KMS-11 (cell line): ENCODE results near the gene NUP214.

Experiments
- H2AFZ ChIP-seq: fragments of 200-600 bp; sonication (generic); 2 replicates; pipeline ENCODE4 v1.6.1; 2016; ENCODE audit warnings: antibody characterized with exemption, mixed run types, low read depth
- H3K27ac ChIP-seq: fragments of 200-600 bp; sonication (generic); 2 replicates; pipeline ENCODE4 v1.6.1; 2016; ENCODE audit warnings: mild to moderate bottlenecking, mixed run types
- H3K27me3 ChIP-seq: fragments of 200-600 bp; sonication (generic); 2 replicates; pipeline ENCODE4 v1.6.1; 2017; ENCODE audit warnings: mild to moderate bottlenecking, low read depth, mixed run types, moderate library complexity; ENCODE audit not compliant: insufficient read depth
- H3K36me3 ChIP-seq: fragments of 200-600 bp; sonication (generic); 2 replicates; pipeline ENCODE4 v1.6.1; 2017; ENCODE audit warnings: mild to moderate bottlenecking, mixed run types; ENCODE audit not compliant: insufficient read depth
- H3K4me1 ChIP-seq: fragments of 200-600 bp; sonication (generic); 2 replicates; pipeline ENCODE4 v1.6.1; 2016; ENCODE audit warnings: mild to moderate bottlenecking, low read depth, mixed run types; ENCODE audit not compliant: poor library complexity, severe bottlenecking
- H3K4me2 ChIP-seq: fragments of 200-600 bp; sonication (generic); 2 replicates; pipeline ENCODE4 v1.7.0; 2016; ENCODE audit warnings: mild to moderate bottlenecking, mixed run types
- H3K4me3 ChIP-seq: fragments of 200-600 bp; sonication (generic); IDR thresholded peaks from 2 replicates; pipeline ENCODE4 v1.6.1; 2017; ENCODE audit warnings: low read depth, low read length, mixed read lengths; ENCODE audit not compliant: insufficient read depth
- H3K79me2 ChIP-seq: fragments of 200-600 bp; sonication (generic); 2 replicates; pipeline ENCODE4 v1.6.1; 2016; ENCODE audit warnings: low read depth, mixed run types; ENCODE audit not compliant: insufficient read depth
- H3K9ac ChIP-seq: fragments of 200-600 bp; sonication (generic); 2 replicates; pipeline ENCODE4 v1.6.1; 2016; ENCODE audit warnings: mild to moderate bottlenecking, mixed run types
- H4K20me1 ChIP-seq: fragments of 200-600 bp; sonication (generic); 2 replicates; pipeline ENCODE4 v1.6.1; 2016; ENCODE audit warnings: mild to moderate bottlenecking, mixed run types; ENCODE audit not compliant: insufficient read depth
- TF ChIP-seq, protein P1 (sequence below): fragments of 200-600 bp; sonication (generic); conservative IDR thresholded peaks from 2 replicates; pipeline ENCODE4 v1.6.1; 2017; ENCODE audit warnings: low read depth, mild to moderate bottlenecking, antibody characterized with exemption, low read length, moderate library complexity, mixed read lengths

Gene NUP214

DNA sequence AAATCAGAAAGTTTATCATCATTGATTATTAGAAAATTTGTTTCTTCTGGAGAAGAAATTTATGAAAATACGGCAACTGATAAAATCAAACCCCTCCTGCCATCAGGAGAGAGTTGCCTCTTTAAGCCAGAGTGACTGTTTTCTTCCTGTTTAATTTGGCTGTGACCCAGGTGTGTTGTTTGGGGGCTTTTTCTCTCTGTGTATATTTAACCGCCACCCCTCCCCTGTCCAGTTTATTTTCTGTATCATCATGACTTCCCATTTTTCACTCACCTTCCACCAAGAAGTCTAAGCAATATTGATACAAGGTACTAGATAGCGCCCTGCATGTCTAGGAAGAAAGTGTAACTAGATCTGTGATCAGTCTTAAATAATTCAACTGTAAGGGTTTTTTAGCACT lies 100.8 kb downstream of the NUP214 start:
- no peak overlapping the region for H3K9ac ChIP-seq
- H3K36me3 ChIP-seq = no peaks in the 10 kb centered on the region
- H2AFZ ChIP-seq = no peak overlapping the region
- no peaks in the 10 kb centered on the region for H3K27me3 ChIP-seq
- H3K4me2 ChIP-seq = 0 out of 2 replicates have a peak overlapping the region, but pooled peaks have one; percentile 85
- H4K20me1 ChIP-seq = no peaks in the 10 kb centered on the region
- H3K4me3 ChIP-seq = no peak overlapping the region
- H3K4me1 ChIP-seq = peaks cover 42% of the 10 kb centered on the region
- no peaks in the 10 kb centered on the region for H3K79me2 ChIP-seq
- peak overlapping the region; percentile 78; the same call in 1 of the 2 replicates for H3K27ac ChIP-seq
- TF ChIP-seq, protein P1, sequence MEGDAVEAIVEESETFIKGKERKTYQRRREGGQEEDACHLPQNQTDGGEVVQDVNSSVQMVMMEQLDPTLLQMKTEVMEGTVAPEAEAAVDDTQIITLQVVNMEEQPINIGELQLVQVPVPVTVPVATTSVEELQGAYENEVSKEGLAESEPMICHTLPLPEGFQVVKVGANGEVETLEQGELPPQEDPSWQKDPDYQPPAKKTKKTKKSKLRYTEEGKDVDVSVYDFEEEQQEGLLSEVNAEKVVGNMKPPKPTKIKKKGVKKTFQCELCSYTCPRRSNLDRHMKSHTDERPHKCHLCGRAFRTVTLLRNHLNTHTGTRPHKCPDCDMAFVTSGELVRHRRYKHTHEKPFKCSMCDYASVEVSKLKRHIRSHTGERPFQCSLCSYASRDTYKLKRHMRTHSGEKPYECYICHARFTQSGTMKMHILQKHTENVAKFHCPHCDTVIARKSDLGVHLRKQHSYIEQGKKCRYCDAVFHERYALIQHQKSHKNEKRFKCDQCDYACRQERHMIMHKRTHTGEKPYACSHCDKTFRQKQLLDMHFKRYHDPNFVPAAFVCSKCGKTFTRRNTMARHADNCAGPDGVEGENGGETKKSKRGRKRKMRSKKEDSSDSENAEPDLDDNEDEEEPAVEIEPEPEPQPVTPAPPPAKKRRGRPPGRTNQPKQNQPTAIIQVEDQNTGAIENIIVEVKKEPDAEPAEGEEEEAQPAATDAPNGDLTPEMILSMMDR = no peak

DNA sequence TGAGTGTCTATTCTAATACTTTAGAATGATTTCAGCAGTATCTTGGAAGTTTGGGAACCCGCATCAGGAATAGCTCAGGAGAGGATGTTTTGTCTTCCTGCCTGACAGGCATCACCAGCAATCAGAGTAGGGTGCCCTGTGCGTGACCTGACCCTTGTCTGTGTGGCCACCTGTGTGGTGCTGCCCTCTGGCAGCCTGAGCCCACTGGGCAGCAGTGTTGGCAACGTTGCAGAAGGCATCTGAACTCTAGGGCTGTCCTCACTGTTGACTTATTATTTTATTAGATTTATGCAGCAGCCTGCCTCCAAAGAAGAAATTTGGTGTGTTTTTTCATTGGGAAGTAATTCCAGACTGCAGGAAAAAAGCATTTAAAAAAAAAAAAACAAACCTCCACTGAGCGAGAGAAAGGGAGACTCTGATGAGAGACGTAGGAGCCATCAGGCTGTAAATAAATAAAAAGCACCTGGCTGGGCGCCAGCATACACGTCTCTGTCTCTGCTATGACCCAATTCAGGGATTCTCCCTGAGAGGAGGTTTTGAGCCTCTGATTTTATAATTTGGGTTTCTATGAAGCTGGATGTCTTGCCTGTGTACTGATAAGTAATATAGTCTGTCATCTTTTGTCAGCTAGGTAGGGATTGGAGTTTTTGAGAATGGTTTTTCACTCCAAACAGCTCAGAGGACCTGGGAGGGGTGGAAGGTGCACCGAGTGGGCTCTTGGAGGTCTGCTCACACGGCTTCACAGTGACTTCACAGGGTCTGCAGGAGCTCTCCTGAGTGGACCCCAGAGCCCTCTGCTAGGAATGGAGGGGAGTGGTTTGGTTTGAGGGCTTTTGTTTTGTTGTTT lies 101.9 kb downstream of the NUP214 start:
- Histone ChIP-seq H3K27me3 (no peaks in the 10 kb centered on the region), H3K27ac (peak overlapping the region; percentile 78), H4K20me1 (no peaks in the 10 kb centered on the region), H3K9ac (peak overlapping the region; percentile 39; the same call in 1 of the 2 replicates), H3K4me1 (peaks cover 42% of the 10 kb centered on the region), H3K4me2 (peak overlapping the region; percentile 85), H3K4me3 (no peak overlapping the region), H3K79me2 (no peaks in the 10 kb centered on the region), H2AFZ (no peak overlapping the region), H3K36me3 (no peaks in the 10 kb centered on the region)
- TF ChIP-seq, protein P1 = no peak

DNA sequence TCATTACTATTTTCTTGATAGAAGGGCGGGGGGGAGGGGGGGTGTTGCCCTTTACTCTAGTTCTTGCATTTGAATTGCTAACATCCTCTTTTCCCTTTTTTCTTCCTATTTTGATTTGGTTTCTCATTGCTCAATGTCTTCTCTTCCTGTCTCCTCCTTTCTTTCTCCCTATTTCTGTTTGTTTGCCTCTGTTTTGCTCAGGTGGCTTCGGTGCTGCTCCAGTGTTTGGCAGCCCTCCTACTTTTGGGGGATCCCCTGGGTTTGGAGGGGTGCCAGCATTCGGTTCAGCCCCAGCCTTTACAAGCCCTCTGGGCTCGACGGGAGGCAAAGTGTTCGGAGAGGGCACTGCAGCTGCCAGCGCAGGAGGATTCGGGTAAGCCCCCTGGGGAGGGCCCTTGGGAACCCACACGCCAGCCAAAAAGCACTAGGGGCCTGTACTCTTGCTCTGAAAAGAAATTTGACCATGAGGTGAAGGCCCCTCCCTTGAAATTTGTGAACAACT lies 102.6 kb downstream of the NUP214 start:
- Histone ChIP-seq H3K4me2 (peak overlapping the region; percentile 85), H2AFZ (no peak overlapping the region), H3K9ac (no peak overlapping the region; the same call in 1 of the 2 replicates), H3K79me2 (no peaks in the 10 kb centered on the region), H3K27ac (peak overlapping the region; percentile 78), H3K36me3 (no peaks in the 10 kb centered on the region), H3K4me3 (no peak overlapping the region), H3K27me3 (no peaks in the 10 kb centered on the region), H3K4me1 (peaks cover 42% of the 10 kb centered on the region), H4K20me1 (no peaks in the 10 kb centered on the region)
- TF ChIP-seq, protein P1 = no peak

DNA sequence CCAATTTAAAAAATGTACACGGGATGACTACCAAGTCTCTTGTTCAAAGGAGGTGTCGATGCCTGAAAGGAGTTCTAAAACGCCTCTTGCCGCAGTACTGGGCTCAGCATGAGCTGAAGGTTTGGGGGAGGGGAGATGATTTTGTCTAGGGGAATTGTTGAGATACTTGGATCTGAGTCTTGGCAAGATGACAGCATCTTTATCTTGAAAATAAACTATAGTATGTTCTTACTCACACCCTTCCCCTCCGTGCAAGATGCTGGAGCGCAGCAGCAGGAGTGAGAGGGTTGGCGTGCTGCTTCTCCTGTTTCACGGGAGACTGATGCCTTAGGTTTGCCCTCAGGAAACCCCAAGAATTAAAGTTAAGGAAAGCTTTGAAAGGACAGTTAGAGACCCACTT lies 103.6 kb downstream of the NUP214 start:
- H3K4me2 ChIP-seq = no peak overlapping the region
- H3K27me3 ChIP-seq = no peaks in the 10 kb centered on the region
- H3K4me1 ChIP-seq = peaks cover 42% of the 10 kb centered on the region
- H4K20me1 ChIP-seq = no peaks in the 10 kb centered on the region
- no peaks in the 10 kb centered on the region for H3K36me3 ChIP-seq
- TF ChIP-seq, protein P1 = no peak
- no peak overlapping the region for H2AFZ ChIP-seq
- no peak overlapping the region for H3K4me3 ChIP-seq
- no peak overlapping the region for H3K27ac ChIP-seq
- no peak overlapping the region for H3K9ac ChIP-seq
- H3K79me2 ChIP-seq = no peaks in the 10 kb centered on the region
